Activated T-helper 1 cell treated with anti-CD3 and anti-CD28 coated beads, Interleukin-12 subunit alpha, Interleukin-12 subunit beta, Interleukin-2, Interleukin-4 antibody, amounts not matched to agents 30 ng/mL and 10 ng/mL and 1 ng/mL, durations not matched to agents 14 hours and 24 hours and 36 hours (primary cell): Measurements from ENCODE around the gene LDLRAD3. TPM values are rescaled to one million over a fixed set of nuclear protein-coding genes. Genes with fewer than 3 reads are reported as not detected.

ENCODE experiments used
- DNase-seq: peaks from one replicate; pipeline ENCODE4 v3.0.0; 2021; ENCODE audit warnings: low spot score
- H3K27ac Mint-ChIP-seq: one replicate; pipeline ENCODE4 v1.8.0; 2021; ENCODE audit warnings: mild to moderate bottlenecking, mixed read lengths
- H3K27me3 Mint-ChIP-seq: one replicate; pipeline ENCODE4 v1.8.0; 2022; ENCODE audit warnings: mild to moderate bottlenecking, moderate library complexity, mixed read lengths; ENCODE audit not compliant: insufficient read depth
- H3K36me3 Mint-ChIP-seq: one replicate; pipeline ENCODE4 v1.8.0; 2021; ENCODE audit warnings: low read depth, mixed read lengths
- H3K4me1 Mint-ChIP-seq: one replicate; pipeline ENCODE4 v1.8.0; 2021; ENCODE audit warnings: low read depth, mixed read lengths
- H3K4me3 Mint-ChIP-seq: one replicate; pipeline ENCODE4 v1.8.0; 2021; ENCODE audit warnings: mild to moderate bottlenecking, moderate library complexity, mixed read lengths
- H3K9me3 Mint-ChIP-seq: one replicate; pipeline ENCODE4 v1.8.0; 2021; ENCODE audit warnings: mixed read lengths
- intact Hi-C: fragments of 100-400 bp; cut with micrococcal nuclease; formaldehyde crosslinking; loops from one replicate; pipeline ENCODE4 v1.15.1; 2024
- total RNA-seq: library from RNA; stranded (reverse); gene quantifications from 2 replicates; pipeline ENCODE4 v1.2.3, GENCODE V29; 2022

The LDLRAD3 gene
- total RNA-seq, 1 donor from 2014 or later: 0.57 TPM

- no peak overlapping the region for H3K4me3 Mint-ChIP-seq
- no peaks in the 10 kb centered on the region for H3K36me3 Mint-ChIP-seq
- no peaks in the 10 kb centered on the region for H3K9me3 Mint-ChIP-seq
- no peaks in the 10 kb centered on the region for H3K27me3 Mint-ChIP-seq
- no peaks in the 10 kb centered on the region for H3K4me1 Mint-ChIP-seq
- H3K27ac Mint-ChIP-seq: no peak overlapping the region
- intact Hi-C loops: no loop called here
- no peak for DNase-seq
Observed at GRCh38 chr11:35970445-35970844, 26.6 kb downstream of the LDLRAD3 start.

DNA sequence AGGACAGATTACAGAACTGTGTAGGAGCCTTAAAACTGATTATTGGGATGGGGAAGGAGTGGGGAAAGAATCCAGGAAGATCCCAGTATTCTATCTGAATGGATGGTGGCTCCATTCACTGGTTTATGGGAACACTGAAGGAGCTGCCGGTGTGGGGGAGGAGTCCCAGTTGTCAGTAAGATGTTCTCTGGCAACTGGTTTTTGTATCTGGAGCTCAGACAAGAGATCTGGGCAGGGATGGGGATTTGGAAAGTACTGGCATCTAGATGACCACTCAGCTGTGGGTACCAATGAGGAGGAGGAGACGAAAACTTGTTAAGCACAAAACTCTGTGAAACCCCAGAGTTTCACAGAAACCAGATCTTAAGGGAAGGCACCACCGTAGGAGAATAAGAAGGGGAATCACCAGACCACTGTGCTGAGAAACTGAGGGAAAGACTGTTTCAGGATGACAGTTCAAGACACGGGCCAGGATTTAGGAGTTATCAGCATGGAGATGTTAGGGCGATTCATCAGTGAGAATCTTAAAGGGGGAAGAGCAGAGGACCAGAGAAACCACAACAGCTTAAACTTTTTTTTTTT, 28.1 kb downstream of the LDLRAD3 start:
- DNase-seq: no peak
- Mint-ChIP-seq H3K9me3 (no peaks in the 10 kb centered on the region), H3K4me1 (no peaks in the 10 kb centered on the region), H3K36me3 (no peaks in the 10 kb centered on the region), H3K4me3 (no peak overlapping the region), H3K27ac (no peak overlapping the region), H3K27me3 (no peaks in the 10 kb centered on the region)
- intact Hi-C loops: no loop called here

- no peaks in the 10 kb centered on the region for H3K9me3 Mint-ChIP-seq
- no peak overlapping the region for H3K27ac Mint-ChIP-seq
- intact Hi-C loops: no loop called here
- no peak for DNase-seq
- H3K27me3 Mint-ChIP-seq: peaks cover 8% of the 10 kb centered on the region
- H3K4me3 Mint-ChIP-seq: no peak overlapping the region
- no peaks in the 10 kb centered on the region for H3K36me3 Mint-ChIP-seq
- H3K4me1 Mint-ChIP-seq: no peaks in the 10 kb centered on the region
Observed at GRCh38 chr11:35974882-35975589, 31.2 kb downstream of the LDLRAD3 start.

DNA sequence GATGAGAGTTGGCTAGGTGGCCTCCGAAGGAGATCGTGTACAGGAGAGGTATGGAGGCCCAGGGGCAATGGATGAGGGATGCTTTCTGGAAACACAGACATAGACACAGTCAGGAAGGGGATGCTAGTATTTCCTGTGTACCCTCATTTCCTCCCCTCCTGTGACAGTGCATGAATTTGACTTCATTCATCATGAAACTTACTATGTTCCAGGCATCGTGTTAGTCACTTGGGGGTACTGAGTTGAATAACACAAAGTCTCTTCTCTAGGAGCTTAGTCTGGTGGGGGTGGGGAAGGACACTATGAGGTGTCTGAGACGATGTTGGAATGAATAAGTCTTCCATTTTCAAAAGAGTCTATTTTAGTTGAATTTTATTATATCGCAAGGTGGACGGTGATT, 32.6 kb downstream of the LDLRAD3 start:
- no peak for DNase-seq
- Mint-ChIP-seq H3K27me3 (peaks cover 8% of the 10 kb centered on the region), H3K27ac (no peak overlapping the region), H3K36me3 (no peaks in the 10 kb centered on the region), H3K9me3 (no peaks in the 10 kb centered on the region), H3K4me3 (no peak overlapping the region), H3K4me1 (no peaks in the 10 kb centered on the region)
- intact Hi-C loops: no loop called here

GRCh38 chr11:35978183-35978582, 34.3 kb downstream of the LDLRAD3 start:
- peaks cover 8% of the 10 kb centered on the region for H3K27me3 Mint-ChIP-seq
- no peak overlapping the region for H3K27ac Mint-ChIP-seq
- no peaks in the 10 kb centered on the region for H3K36me3 Mint-ChIP-seq
- no peaks in the 10 kb centered on the region for H3K9me3 Mint-ChIP-seq
- intact Hi-C loops: no loop called here
- H3K4me1 Mint-ChIP-seq: no peaks in the 10 kb centered on the region
- no peak overlapping the region for H3K4me3 Mint-ChIP-seq
- DNase-seq: no peak

DNA sequence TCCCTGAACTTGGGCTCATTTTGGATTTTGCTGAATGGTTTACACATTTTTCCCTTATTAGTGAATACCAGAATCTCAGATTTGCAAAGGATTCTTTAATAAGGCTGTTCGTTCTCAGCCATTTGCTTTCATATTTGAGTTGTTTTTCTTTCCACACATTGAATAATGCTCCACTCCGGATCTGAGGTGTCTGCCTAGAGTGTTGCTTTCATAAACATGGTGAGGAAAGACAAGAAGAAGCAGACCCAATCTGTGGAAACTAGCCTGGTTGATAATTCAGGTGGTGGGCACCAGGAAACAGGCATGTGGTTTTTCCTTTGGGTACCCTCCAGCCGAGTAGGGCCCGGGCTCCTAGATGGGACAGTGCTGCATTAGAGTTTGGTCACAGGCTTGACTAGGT, 35.0 kb downstream of the LDLRAD3 start:
- no peak for DNase-seq
- Mint-ChIP-seq H3K36me3 (no peaks in the 10 kb centered on the region), H3K9me3 (no peaks in the 10 kb centered on the region), H3K4me1 (no peaks in the 10 kb centered on the region), H3K4me3 (no peak overlapping the region), H3K27me3 (peaks cover 8% of the 10 kb centered on the region), H3K27ac (no peak overlapping the region)
- intact Hi-C loops: no loop called here

DNA sequence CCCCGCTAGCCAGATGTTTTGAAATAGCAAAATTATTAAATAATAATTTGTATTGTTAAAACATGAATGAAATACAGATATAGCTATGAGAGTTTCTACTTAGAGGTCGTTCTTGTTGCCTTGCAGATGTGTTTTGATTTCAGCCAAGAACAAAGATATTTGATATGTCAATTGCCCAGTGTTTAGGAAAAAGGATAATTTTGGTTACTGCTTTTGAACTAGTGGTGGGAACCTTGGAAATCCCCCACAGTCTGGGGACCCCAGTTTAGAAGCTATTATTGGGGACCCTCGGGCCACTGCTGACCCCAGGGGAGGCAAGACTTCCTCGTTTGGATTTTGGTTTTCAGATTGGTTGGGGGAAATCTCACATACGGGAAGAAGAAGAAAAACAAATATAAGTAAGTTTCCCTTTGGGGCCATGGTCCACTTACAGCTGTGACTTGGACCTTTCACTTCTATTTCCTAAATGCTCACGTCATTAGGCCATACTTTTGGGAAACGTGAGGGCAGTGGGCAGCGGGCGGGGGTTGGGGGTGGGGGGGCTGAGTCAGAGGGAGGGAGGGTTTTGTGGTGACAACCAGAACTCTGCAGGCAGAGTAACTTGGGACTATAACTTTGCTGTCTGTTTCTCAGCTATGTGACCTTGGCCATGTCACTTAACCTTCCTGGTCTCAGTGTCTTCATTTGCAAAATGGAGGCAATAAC, 37.0 kb downstream of the LDLRAD3 start:
- Mint-ChIP-seq H3K27ac (no peak overlapping the region), H3K9me3 (no peaks in the 10 kb centered on the region), H3K27me3 (peaks cover 8% of the 10 kb centered on the region), H3K4me1 (no peaks in the 10 kb centered on the region), H3K4me3 (no peak overlapping the region), H3K36me3 (no peaks in the 10 kb centered on the region)
- DNase-seq: no peak
- intact Hi-C loops: no loop called here

- intact Hi-C loops: no loop called here
- H3K4me1 Mint-ChIP-seq: no peaks in the 10 kb centered on the region
- no peak for DNase-seq
- no peaks in the 10 kb centered on the region for H3K36me3 Mint-ChIP-seq
- peaks cover 8% of the 10 kb centered on the region for H3K27me3 Mint-ChIP-seq
- no peaks in the 10 kb centered on the region for H3K9me3 Mint-ChIP-seq
- H3K4me3 Mint-ChIP-seq: no peak overlapping the region
- H3K27ac Mint-ChIP-seq: no peak overlapping the region
Observed at GRCh38 chr11:35981581-35981980, 37.7 kb downstream of the LDLRAD3 start.

DNA sequence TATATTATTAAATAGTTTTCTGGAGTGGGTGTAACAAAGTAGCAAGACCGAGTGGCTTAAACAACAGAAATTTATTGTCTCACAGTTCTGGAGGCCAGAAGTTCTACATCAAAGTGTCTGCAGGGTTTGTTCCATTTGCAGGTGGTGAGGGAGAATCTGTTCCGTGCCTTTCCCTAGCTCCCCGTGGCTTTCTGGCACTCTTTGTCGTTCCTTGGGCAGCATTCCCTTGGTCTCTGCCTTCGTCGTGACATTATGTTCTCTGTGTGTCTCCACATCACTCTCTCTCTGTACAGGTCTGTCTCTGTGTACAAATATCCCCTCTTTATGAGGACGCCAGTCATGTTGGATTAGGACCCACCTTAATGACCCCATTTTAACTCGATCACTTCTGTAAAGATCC, 38.2 kb downstream of the LDLRAD3 start:
- no peaks in the 10 kb centered on the region for H3K36me3 Mint-ChIP-seq
- no peak overlapping the region for H3K27ac Mint-ChIP-seq
- no peaks in the 10 kb centered on the region for H3K9me3 Mint-ChIP-seq
- H3K27me3 Mint-ChIP-seq: peaks cover 8% of the 10 kb centered on the region
- no peaks in the 10 kb centered on the region for H3K4me1 Mint-ChIP-seq
- no peak for DNase-seq
- intact Hi-C loops: no loop called here
- no peak overlapping the region for H3K4me3 Mint-ChIP-seq

DNA sequence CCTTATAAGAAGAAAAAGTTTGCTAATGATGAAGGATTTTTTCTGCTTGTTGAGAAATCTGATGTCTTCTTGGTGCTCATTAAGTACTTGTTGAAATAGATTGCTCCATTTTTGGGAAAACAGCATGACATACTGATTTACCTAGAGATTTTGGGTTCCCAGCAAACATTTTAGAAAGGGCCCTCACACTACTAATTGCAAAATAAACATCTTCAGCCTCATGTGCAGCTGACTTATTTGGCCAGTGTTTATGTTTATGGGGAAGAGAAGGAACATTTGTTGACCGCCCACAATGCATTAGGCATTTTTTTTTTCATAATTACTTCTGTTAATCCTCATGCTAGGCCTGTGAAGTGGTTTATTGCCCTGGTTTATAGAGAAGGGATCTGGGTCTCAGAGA, 40.1 kb downstream of the LDLRAD3 start:
- DNase-seq: no peak

GRCh38 chr11:35986947-35987346, 43.1 kb downstream of the LDLRAD3 start:
- no peaks in the 10 kb centered on the region for H3K9me3 Mint-ChIP-seq
- intact Hi-C loops: no loop called here
- peaks cover 6% of the 10 kb centered on the region for H3K27me3 Mint-ChIP-seq
- no peaks in the 10 kb centered on the region for H3K36me3 Mint-ChIP-seq
- H3K27ac Mint-ChIP-seq: no peak overlapping the region
- no peaks in the 10 kb centered on the region for H3K4me1 Mint-ChIP-seq
- no peak for DNase-seq
- H3K4me3 Mint-ChIP-seq: no peak overlapping the region

More for the DNA sequence above, 40.1 kb downstream of the LDLRAD3 start:
- Mint-ChIP-seq H3K4me1 (no peaks in the 10 kb centered on the region), H3K4me3 (no peak overlapping the region), H3K27me3 (peaks cover 11% of the 10 kb centered on the region), H3K27ac (no peak overlapping the region), H3K9me3 (no peaks in the 10 kb centered on the region), H3K36me3 (no peaks in the 10 kb centered on the region)
- intact Hi-C loops: no loop called here

DNA sequence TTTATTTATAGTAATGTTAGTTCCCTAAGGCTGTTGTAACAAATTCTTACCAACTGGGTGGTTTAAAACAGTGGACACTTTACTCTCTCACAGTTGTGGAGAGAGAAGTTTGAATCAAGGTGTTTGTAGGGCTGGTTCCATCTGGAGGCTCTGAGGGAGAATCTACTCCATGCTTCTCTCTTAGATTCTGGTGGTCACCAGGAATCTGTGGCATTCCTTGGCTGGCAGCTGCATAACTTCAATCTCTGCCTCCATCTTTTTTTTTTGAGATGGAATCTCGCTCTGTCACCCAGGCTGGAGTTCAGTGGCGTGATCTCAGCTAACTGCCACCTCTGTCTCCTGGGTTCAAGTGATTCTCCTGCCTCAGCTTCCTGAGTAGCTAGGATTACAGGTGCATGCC, 46.3 kb downstream of the LDLRAD3 start:
- Mint-ChIP-seq H3K36me3 (no peaks in the 10 kb centered on the region), H3K27me3 (peaks cover 8% of the 10 kb centered on the region), H3K4me3 (no peak overlapping the region), H3K27ac (no peak overlapping the region), H3K9me3 (peaks cover 4% of the 10 kb centered on the region), H3K4me1 (peaks cover 12% of the 10 kb centered on the region)
- intact Hi-C loops: no loop called here
- DNase-seq: no peak

- intact Hi-C loops: no loop called here
- DNase-seq: no peak
- H3K4me3 Mint-ChIP-seq: no peak overlapping the region
- peaks cover 8% of the 10 kb centered on the region for H3K27me3 Mint-ChIP-seq
- H3K9me3 Mint-ChIP-seq: peaks cover 4% of the 10 kb centered on the region
- peaks cover 12% of the 10 kb centered on the region for H3K4me1 Mint-ChIP-seq
- H3K36me3 Mint-ChIP-seq: no peaks in the 10 kb centered on the region
- H3K27ac Mint-ChIP-seq: no peak overlapping the region
Observed at GRCh38 chr11:35990816-35991215, 47.0 kb downstream of the LDLRAD3 start.
